ENCODE measurements around the gene SPAG16.
"Not testable (repeated sequence)": the region's sequence is repeated elsewhere in the genome, so short reads cannot be mapped to it uniquely, and the experiment has no call there.

SPAG16 gene

DNA sequence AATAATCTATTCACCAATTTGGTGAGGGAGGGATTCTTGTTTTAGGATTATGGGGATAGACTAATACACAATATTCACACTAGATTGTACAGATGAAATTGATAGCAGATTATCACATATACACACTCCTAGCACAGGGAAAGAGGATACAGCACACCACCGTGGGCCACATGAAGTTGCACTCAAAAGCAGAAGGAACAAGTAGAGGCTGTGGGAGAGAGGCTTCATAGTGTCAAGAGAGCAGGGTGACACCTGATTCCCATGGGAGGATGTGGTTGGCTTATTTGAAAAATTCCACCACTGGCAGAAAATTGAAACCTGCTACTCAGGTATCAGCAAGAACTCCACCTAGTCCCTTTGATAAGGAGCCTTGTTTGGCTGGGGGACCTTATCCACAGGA is 395.6 kb downstream of the SPAG16 start:
- Histone ChIP-seq H3K36me3 (ENCODE audit: insufficient read depth) (no peaks in the 10 kb centered on the region), H3K4me1 (ENCODE audit: low read depth, poor library complexity, severe bottlenecking) (no peaks in the 10 kb centered on the region), H2AFZ (ENCODE audit: low read depth) (no peak overlapping the region), H3K27ac (no peak overlapping the region), H3K27me3 (ENCODE audit: insufficient read depth, low read depth) (no peaks in the 10 kb centered on the region), H3K4me2 (no peak overlapping the region), H3K79me2 (ENCODE audit: insufficient read depth, low read depth) (no peaks in the 10 kb centered on the region), H4K20me1 (ENCODE audit: insufficient read depth) (no peaks in the 10 kb centered on the region), H3K4me3 (IDR thresholded peaks at IDR 0.05; ENCODE audit: insufficient read depth, low read depth, low read length) (no peak overlapping the region), H3K9ac (no peak overlapping the region)
- TF ChIP-seq, protein P1, sequence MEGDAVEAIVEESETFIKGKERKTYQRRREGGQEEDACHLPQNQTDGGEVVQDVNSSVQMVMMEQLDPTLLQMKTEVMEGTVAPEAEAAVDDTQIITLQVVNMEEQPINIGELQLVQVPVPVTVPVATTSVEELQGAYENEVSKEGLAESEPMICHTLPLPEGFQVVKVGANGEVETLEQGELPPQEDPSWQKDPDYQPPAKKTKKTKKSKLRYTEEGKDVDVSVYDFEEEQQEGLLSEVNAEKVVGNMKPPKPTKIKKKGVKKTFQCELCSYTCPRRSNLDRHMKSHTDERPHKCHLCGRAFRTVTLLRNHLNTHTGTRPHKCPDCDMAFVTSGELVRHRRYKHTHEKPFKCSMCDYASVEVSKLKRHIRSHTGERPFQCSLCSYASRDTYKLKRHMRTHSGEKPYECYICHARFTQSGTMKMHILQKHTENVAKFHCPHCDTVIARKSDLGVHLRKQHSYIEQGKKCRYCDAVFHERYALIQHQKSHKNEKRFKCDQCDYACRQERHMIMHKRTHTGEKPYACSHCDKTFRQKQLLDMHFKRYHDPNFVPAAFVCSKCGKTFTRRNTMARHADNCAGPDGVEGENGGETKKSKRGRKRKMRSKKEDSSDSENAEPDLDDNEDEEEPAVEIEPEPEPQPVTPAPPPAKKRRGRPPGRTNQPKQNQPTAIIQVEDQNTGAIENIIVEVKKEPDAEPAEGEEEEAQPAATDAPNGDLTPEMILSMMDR (conservative IDR thresholded peaks at IDR 0.05; ENCODE audit: low read depth, low read length): no peak

DNA sequence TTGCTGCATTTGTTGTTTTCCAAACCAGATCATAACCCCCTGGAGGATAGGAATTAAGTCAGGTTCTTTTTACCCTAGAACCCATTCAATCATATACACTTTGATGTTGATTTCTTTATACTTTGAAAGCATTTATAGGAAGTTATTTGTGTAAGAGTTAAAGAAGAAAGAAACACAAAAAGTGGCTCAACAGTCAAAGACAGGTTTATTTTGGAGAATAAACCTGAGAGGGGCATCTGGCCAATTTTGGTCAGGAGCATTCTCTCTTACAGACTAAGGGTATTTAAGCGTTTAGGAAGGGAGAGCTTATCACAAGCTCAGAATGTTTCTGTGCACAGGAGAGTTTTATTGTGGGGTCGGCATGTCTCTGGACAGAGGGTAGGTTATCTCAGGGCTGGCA is 398.0 kb downstream of the SPAG16 start:
- no peak overlapping the region for H3K27ac ChIP-seq
- no peak overlapping the region for H2AFZ ChIP-seq (ENCODE audit: low read depth)
- H3K9ac ChIP-seq: no peak overlapping the region
- H3K4me2 ChIP-seq: no peak overlapping the region
- TF ChIP-seq, protein P1 (conservative IDR thresholded peaks at IDR 0.05; ENCODE audit: low read depth, low read length): no peak
- no peaks in the 10 kb centered on the region for H3K36me3 ChIP-seq (ENCODE audit: insufficient read depth)
- no peak overlapping the region for H3K4me3 ChIP-seq (IDR thresholded peaks at IDR 0.05; ENCODE audit: insufficient read depth, low read depth, low read length)
- no peaks in the 10 kb centered on the region for H4K20me1 ChIP-seq (ENCODE audit: insufficient read depth)
- H3K27me3 ChIP-seq (ENCODE audit: insufficient read depth, low read depth): no peaks in the 10 kb centered on the region
- H3K4me1 ChIP-seq (ENCODE audit: low read depth, poor library complexity, severe bottlenecking): no peaks in the 10 kb centered on the region
- no peaks in the 10 kb centered on the region for H3K79me2 ChIP-seq (ENCODE audit: insufficient read depth, low read depth)

DNA sequence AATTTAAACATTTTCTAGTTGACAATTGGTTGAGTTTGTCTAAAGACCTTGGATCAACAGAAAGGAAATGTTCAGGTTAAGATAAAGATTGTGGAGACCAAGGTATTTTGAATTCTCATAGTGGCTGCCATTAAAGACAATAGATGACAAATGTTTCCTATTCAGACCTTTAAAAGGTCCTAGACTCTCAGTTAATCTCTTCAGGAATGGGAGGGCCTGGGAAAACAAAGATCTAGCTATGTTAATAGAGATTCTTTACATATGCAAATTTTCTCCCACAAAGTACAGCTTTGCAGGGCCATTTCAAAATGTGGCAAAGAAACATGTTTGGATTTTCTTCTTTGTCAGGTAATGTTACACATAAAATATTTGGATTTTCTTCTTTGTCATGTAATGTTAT is 403.9 kb downstream of the SPAG16 start:
- Histone ChIP-seq H3K4me1 (ENCODE audit: low read depth, poor library complexity, severe bottlenecking) (no peaks in the 10 kb centered on the region), H3K4me2 (no peak overlapping the region), H3K27ac (no peak overlapping the region), H3K79me2 (ENCODE audit: insufficient read depth, low read depth) (no peaks in the 10 kb centered on the region), H2AFZ (ENCODE audit: low read depth) (no peak overlapping the region), H4K20me1 (ENCODE audit: insufficient read depth) (no peaks in the 10 kb centered on the region), H3K9ac (no peak overlapping the region), H3K27me3 (ENCODE audit: insufficient read depth, low read depth) (no peaks in the 10 kb centered on the region), H3K4me3 (IDR thresholded peaks at IDR 0.05; ENCODE audit: insufficient read depth, low read depth, low read length) (no peak overlapping the region), H3K36me3 (ENCODE audit: insufficient read depth) (no peaks in the 10 kb centered on the region)
- TF ChIP-seq, protein P1 (conservative IDR thresholded peaks at IDR 0.05; ENCODE audit: low read depth, low read length): no peak

DNA sequence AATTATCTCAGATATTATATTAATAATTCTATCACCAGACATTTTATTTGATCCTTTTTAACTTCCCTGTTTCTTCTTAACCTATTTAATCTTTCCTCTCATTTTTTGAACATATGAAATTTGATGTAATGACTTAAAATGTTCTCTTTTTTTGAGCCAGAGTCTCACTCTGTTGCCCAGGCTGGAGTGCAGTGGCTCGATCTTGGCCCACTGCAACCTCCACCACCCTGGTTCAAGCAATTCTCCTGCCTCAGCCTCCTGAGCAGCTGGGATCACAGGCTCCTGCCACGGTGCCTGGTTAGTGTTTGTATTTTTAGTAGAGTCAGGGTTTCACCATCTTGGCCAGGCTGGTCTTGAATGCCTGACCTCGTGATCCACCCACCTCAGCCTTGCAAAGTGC is 404.6 kb downstream of the SPAG16 start:
- H3K36me3 ChIP-seq (ENCODE audit: insufficient read depth); H3K27ac ChIP-seq; H3K27me3 ChIP-seq (ENCODE audit: insufficient read depth, low read depth); H3K79me2 ChIP-seq (ENCODE audit: insufficient read depth, low read depth); H3K4me3 ChIP-seq (IDR thresholded peaks at IDR 0.05; ENCODE audit: insufficient read depth, low read depth, low read length); H4K20me1 ChIP-seq (ENCODE audit: insufficient read depth); H3K4me2 ChIP-seq; H3K4me1 ChIP-seq (ENCODE audit: low read depth, poor library complexity, severe bottlenecking); H2AFZ ChIP-seq (ENCODE audit: low read depth); H3K9ac ChIP-seq: not testable (repeated sequence)

DNA sequence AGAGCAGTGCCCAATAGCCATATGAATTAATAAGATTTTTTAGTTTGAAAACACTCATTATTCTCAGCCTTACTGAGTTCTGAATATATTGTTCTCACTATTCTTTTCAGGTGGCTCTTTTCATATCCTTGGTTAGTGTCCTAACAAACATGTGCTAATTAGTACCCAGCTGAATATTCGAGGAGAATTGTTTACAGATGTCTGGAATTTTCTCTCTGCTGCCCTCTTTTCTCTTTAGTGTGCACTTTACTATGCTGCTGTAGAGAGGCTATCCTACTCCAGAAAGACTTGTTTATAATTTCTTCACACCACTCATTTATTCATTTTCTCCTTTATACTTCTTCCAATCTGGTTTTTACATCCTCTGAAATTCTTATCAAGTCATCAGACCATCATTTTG is 405.3 kb downstream of the SPAG16 start:
- Histone ChIP-seq H3K27ac (no peak overlapping the region), H3K36me3 (ENCODE audit: insufficient read depth) (no peaks in the 10 kb centered on the region), H2AFZ (ENCODE audit: low read depth) (no peak overlapping the region), H3K4me1 (ENCODE audit: low read depth, poor library complexity, severe bottlenecking) (no peaks in the 10 kb centered on the region), H3K4me3 (IDR thresholded peaks at IDR 0.05; ENCODE audit: insufficient read depth, low read depth, low read length) (no peak overlapping the region), H3K79me2 (ENCODE audit: insufficient read depth, low read depth) (no peaks in the 10 kb centered on the region), H4K20me1 (ENCODE audit: insufficient read depth) (no peaks in the 10 kb centered on the region), H3K4me2 (no peak overlapping the region), H3K9ac (no peak overlapping the region), H3K27me3 (ENCODE audit: insufficient read depth, low read depth) (no peaks in the 10 kb centered on the region)
- TF ChIP-seq, protein P1 (conservative IDR thresholded peaks at IDR 0.05; ENCODE audit: low read depth, low read length): no peak

Data from KMS-11 (cell line).